Keratinocyte (primary cell): ENCODE results near the gene APOM.

Experiments used
- CTCF ChIP-seq, 3 experiments: IDR thresholded peaks in 1 of 3; conservative IDR thresholded peaks in 1 of 3; optimal IDR thresholded peaks in 1 of 3; 2 replicates in 2 of 3; 3 replicates in 1 of 3; pipeline versions ENCODE3 to v1.5.1; 2011; ENCODE audit warnings: low read length in 3 of 3, mild to moderate bottlenecking in 3 of 3, moderate library complexity in 2 of 3, control low read depth in 1 of 3, inconsistent platforms in 1 of 3; ENCODE audit not compliant: insufficient read depth in 2 of 3; ENCODE audit errors: extremely low read depth in 1 of 3
- EZH2 ChIP-seq: IDR thresholded peaks from one replicate; pipeline ENCODE4 v1.6.1; 2012; ENCODE audit warnings: inconsistent platforms, mild to moderate bottlenecking, low read length, moderate library complexity

GRCh38 chr6:31687321-31687720 lies 31.6 kb downstream of the APOM start:
- TF ChIP-seq CTCF (optimal IDR thresholded peaks at IDR 0.05 in 1 of 3, IDR thresholded peaks at IDR 0.05 in 1 of 3, conservative IDR thresholded peaks at IDR 0.05 in 1 of 3; ENCODE audit: extremely low read depth in 1 of 3, insufficient read depth in 2 of 3, low read length in 3 of 3) (no peak), EZH2 (no peak)
